ENCODE measurements around the gene PHF11. TPM values are rescaled to one million over a fixed set of nuclear protein-coding genes. Genes with fewer than 3 reads are reported as not detected.

Gene PHF11
- total RNA-seq, 1 donor from 2014 or later, result 122 TPM

Other genes starting within 250 kb of the PHF11 start
- gene CDADC1, start 248.0 kb upstream of the PHF11 start, total RNA-seq, result 11.0 and 11.6 TPM in 2 replicates
- 3.8 and 4.7 TPM in 2 replicates for gene CAB39L, start 51.9 kb upstream of the PHF11 start, total RNA-seq
- gene SETDB2, start 51.7 kb upstream of the PHF11 start, total RNA-seq, result 14.3 and 14.6 TPM in 2 replicates
- gene RCBTB1, start 89.6 kb downstream of the PHF11 start, total RNA-seq, result 20.6 and 24.2 TPM in 2 replicates
- 1.8 and 2.3 TPM in 2 replicates for gene ARL11, start 132.6 kb downstream of the PHF11 start, total RNA-seq
- gene EBPL, start 195.5 kb downstream of the PHF11 start, total RNA-seq, result 35.5 and 35.6 TPM in 2 replicates

Measured in T-helper 1 cell treated with Interleukin-12 subunit alpha and Interleukin-12 subunit beta and Interleukin-4 antibody, amounts not matched to agents 30 ng/mL and 1 ng/mL, for 36 hours (primary cell).